A673 (cell line): ENCODE results near the gene C2orf66.

ENCODE experiments used
- EZH2 ChIP-seq: fragments of 200-600 bp; sonication (generic); IDR thresholded peaks from 2 replicates; pipeline ENCODE4 v1.6.1; 2017; ENCODE audit warnings: borderline replicate concordance, low read depth, mild to moderate bottlenecking, mixed read lengths, antibody characterized with exemption, low read length; ENCODE audit not compliant: poor library complexity, severe bottlenecking
- TF ChIP-seq, protein P1 (sequence below): fragments of 300-800, 200-600 bp; sonication (generic); conservative IDR thresholded peaks from 2 replicates; pipeline ENCODE4 v1.5.1; 2017; ENCODE audit warnings: low read depth, mild to moderate bottlenecking, antibody characterized with exemption, low read length, moderate library complexity, mixed read lengths

DNA sequence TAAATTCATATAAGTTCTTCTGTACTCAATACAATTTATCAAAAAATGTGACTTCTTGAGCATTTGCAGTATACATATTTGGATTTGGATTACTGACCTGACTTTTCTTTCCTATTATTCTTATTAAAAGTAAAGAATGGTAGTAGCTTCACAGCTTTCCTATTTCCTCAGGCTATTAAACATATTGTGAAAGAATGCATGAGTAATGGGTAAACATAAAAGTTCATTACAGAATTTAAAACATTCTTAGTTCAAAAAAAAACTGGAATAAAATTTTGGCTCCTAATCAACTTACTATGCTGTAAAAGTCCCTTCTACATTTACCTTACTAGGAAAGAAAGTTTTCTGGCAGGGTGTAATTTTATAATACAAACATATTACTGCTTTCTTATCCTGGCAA, 27.3 kb upstream of the C2orf66 start:
- TF ChIP-seq, protein P1, sequence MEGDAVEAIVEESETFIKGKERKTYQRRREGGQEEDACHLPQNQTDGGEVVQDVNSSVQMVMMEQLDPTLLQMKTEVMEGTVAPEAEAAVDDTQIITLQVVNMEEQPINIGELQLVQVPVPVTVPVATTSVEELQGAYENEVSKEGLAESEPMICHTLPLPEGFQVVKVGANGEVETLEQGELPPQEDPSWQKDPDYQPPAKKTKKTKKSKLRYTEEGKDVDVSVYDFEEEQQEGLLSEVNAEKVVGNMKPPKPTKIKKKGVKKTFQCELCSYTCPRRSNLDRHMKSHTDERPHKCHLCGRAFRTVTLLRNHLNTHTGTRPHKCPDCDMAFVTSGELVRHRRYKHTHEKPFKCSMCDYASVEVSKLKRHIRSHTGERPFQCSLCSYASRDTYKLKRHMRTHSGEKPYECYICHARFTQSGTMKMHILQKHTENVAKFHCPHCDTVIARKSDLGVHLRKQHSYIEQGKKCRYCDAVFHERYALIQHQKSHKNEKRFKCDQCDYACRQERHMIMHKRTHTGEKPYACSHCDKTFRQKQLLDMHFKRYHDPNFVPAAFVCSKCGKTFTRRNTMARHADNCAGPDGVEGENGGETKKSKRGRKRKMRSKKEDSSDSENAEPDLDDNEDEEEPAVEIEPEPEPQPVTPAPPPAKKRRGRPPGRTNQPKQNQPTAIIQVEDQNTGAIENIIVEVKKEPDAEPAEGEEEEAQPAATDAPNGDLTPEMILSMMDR, result no peak
- no peak for TF ChIP-seq EZH2
